Measurements from ENCODE around the gene ANO8. TPM values are rescaled to one million over a fixed set of nuclear protein-coding genes. Genes with fewer than 3 reads are reported as not detected.

The ANO8 gene
- polyA plus RNA-seq, 1 of the 3 experiments (the other 2 are of a cell fraction) = 7.8 TPM

- Histone ChIP-seq H3F3A (replicated peaks; ENCODE audit: insufficient read depth) (no peaks in the 10 kb centered on the region), H3K4me2 (peak overlapping the region; percentile 52; the same call in 1 of the 2 replicates), H3K27ac (ENCODE audit: low read depth in 2 of 2, low read length in 1 of 2) (peak overlapping the region; percentile 12 to 45; a peak in 3 of 4 replicates), H3K9me2 (no peaks in the 10 kb centered on the region), H4K20me1 (ENCODE audit: insufficient read depth) (no peaks in the 10 kb centered on the region), H2AFZ (ENCODE audit: low read depth) (peak overlapping the region; percentile 92; the same call in 1 of the 2 replicates), H3K79me2 (ENCODE audit: insufficient read depth) (no peaks in the 10 kb centered on the region), H3K9me3 (no peaks in the 10 kb centered on the region), H3K4me3 (ENCODE audit: low read depth in 2 of 2, low read length in 1 of 2) (no peak overlapping the region), H3K4me1 (ENCODE audit: control insufficient read depth in 1 of 2, insufficient read depth in 2 of 2, low read depth in 1 of 2, low read length in 1 of 2) (peaks cover 5 to 6% of the 10 kb centered on the region in 2 experiments; a peak in 1 of 4 replicates), H3K27me3 (ENCODE audit: insufficient read depth) (no peaks in the 10 kb centered on the region), H3K9ac (peak overlapping the region; percentile 25; the same call in 1 of the 2 replicates), H3K36me3 (replicated peaks in 1 of 2; ENCODE audit: control insufficient read depth in 1 of 2, insufficient read depth in 2 of 2, low read length in 1 of 2) (no peaks in the 10 kb centered on the region)
- ChIA-PET CTCF (interaction anchor here (0.7 to 8.9 kb wide), 6 partner anchors 15 to 117 kb away, joined by 3 to 80 read pairs (median 4); no protein-coding TSS in a partner anchor), POLR2A (no interaction called here)
- WGBS (ENCODE audit: low lambda C conversion rate) = 7% methylated on average over 11 of the region's 12 CpGs
- TF ChIP-seq GABPA (IDR thresholded peaks at IDR 0.05; ENCODE audit: low read depth) (peak; percentile 72), MAX (IDR thresholded peaks at IDR 0.05; ENCODE audit: low read depth) (peak; percentile 54; the same call in 1 of the 2 replicates), ELF1 (IDR thresholded peaks at IDR 0.05) (peak; percentile 28; the same call in 1 of the 2 replicates), NFIC (IDR thresholded peaks at IDR 0.05; ENCODE audit: borderline replicate concordance) (peak; percentile 73), FOXJ3 (CRISPR knock-in tag; IDR thresholded peaks at IDR 0.05) (no peak), FOSL2 (IDR thresholded peaks at IDR 0.05; ENCODE audit: borderline replicate concordance, low read depth) (peak; percentile 69), CHD2 (IDR thresholded peaks at IDR 0.05; ENCODE audit: low read length, partially characterized antibody) (no peak), TAF1 (IDR thresholded peaks at IDR 0.05; ENCODE audit: borderline replicate concordance, low read depth, low read length) (no peak; the same call in 1 of the 2 replicates)
- peak; percentile 86 for DNase-seq
These were observed 14.0 kb upstream of the ANO8 start for GRCh38 chr19:17348700-17349099.

- Histone ChIP-seq H3K9ac (no peak overlapping the region), H3K9me2 (no peaks in the 10 kb centered on the region), H3K36me3 (replicated peaks in 1 of 2; ENCODE audit: control insufficient read depth in 1 of 2, insufficient read depth in 2 of 2, low read length in 1 of 2) (no peaks in the 10 kb centered on the region), H3K4me3 (ENCODE audit: low read depth in 2 of 2, low read length in 1 of 2) (no peak overlapping the region), H3K9me3 (no peaks in the 10 kb centered on the region), H3F3A (replicated peaks; ENCODE audit: insufficient read depth) (no peaks in the 10 kb centered on the region), H3K27me3 (ENCODE audit: insufficient read depth) (no peaks in the 10 kb centered on the region), H4K20me1 (ENCODE audit: insufficient read depth) (no peaks in the 10 kb centered on the region), H3K27ac (ENCODE audit: low read depth in 2 of 2, low read length in 1 of 2) (no peak overlapping the region), H2AFZ (ENCODE audit: low read depth) (no peak overlapping the region), H3K79me2 (ENCODE audit: insufficient read depth) (no peaks in the 10 kb centered on the region), H3K4me2 (no peak overlapping the region), H3K4me1 (ENCODE audit: control insufficient read depth in 1 of 2, insufficient read depth in 2 of 2, low read depth in 1 of 2, low read length in 1 of 2) (peaks cover 5 to 6% of the 10 kb centered on the region in 2 experiments; a peak in 1 of 4 replicates)
- POLR2A ChIA-PET = no interaction called here
- no peak for DNase-seq
- CTCF ChIA-PET = interaction anchor here (0.9 to 8.9 kb wide), 9 partner anchors 10 to 100 kb away, joined by 3 to 80 read pairs (median 4); no protein-coding TSS in a partner anchor
- TF ChIP-seq MEF2A (IDR thresholded peaks at IDR 0.05; ENCODE audit: borderline replicate concordance, low read depth) (no peak), CTCF (IDR thresholded peaks at IDR 0.05) (no peak), NFIC (IDR thresholded peaks at IDR 0.05; ENCODE audit: borderline replicate concordance) (no peak), JUND (IDR thresholded peaks at IDR 0.05) (no peak)
- 92% methylated on average over 2 of the region's 2 CpGs for WGBS (ENCODE audit: low lambda C conversion rate)
These were observed 13.2 kb upstream of the ANO8 start for GRCh38 chr19:17347877-17348276.

Data from SK-N-SH (cell line).